SK-N-DZ (cell line): Measurements from ENCODE around the gene HLCS. TPM values are rescaled to one million over a fixed set of nuclear protein-coding genes. Genes with fewer than 3 reads are reported as not detected.
"Not testable (repeated sequence)": the region's sequence is repeated elsewhere in the genome, so short reads cannot be mapped to it uniquely, and the experiment has no call there.

Experiments used
- DNase-seq: peaks from one replicate; pipeline ENCODE4 v3.0.0-alpha.2; 2015; ENCODE audit warnings: low spot score
- polyA plus RNA-seq, 2 experiments: library from polyadenylated mRNA; depleted of rRNA; stranded (reverse); fragments of >200 nt; gene quantifications; 2 replicates each; pipeline ENCODE4 v1.2.3, GENCODE V29; 2014

HLCS gene
- polyA plus RNA-seq (2014; cell fraction: cytosol; rRNA removed): 5.0 and 8.0 TPM in 2 replicates
- polyA plus RNA-seq (2014; cell fraction: nucleus; rRNA removed): 4.8 and 12.2 TPM in 2 replicates

GRCh38 chr21:36966066-36966820 is at the start of gene HLCS:
TSS of gene HLCS (minus strand) at chr21:36966669. CDS start at chr21:36966638, 31 bp downstream.
- DNase-seq: peak; percentile 49

GRCh38 chr21:37009740-37010341 is 43.4 kb upstream of the HLCS start:
- peak; percentile 79 for DNase-seq

DNA sequence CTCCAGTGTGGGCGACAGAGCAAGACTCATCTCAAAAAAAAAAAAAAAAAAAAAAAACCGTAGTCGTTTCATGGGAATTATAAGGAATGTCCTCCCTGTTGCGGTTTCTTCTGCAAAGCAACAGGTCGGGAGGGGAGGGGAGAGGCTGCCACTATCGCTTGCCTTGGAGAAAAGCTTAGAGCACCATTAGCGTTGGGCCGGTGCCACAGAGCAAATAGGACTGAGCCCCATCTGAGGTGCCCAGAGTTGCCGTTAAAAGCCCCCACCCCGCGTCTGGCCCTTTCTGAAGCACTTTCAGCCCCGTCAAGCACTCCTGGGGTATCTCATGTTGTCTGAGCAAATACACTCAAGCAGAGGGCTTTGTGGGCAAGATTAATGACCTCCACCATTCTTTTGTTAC is 42.3 kb upstream of the HLCS start:
- no peak for DNase-seq

DNA sequence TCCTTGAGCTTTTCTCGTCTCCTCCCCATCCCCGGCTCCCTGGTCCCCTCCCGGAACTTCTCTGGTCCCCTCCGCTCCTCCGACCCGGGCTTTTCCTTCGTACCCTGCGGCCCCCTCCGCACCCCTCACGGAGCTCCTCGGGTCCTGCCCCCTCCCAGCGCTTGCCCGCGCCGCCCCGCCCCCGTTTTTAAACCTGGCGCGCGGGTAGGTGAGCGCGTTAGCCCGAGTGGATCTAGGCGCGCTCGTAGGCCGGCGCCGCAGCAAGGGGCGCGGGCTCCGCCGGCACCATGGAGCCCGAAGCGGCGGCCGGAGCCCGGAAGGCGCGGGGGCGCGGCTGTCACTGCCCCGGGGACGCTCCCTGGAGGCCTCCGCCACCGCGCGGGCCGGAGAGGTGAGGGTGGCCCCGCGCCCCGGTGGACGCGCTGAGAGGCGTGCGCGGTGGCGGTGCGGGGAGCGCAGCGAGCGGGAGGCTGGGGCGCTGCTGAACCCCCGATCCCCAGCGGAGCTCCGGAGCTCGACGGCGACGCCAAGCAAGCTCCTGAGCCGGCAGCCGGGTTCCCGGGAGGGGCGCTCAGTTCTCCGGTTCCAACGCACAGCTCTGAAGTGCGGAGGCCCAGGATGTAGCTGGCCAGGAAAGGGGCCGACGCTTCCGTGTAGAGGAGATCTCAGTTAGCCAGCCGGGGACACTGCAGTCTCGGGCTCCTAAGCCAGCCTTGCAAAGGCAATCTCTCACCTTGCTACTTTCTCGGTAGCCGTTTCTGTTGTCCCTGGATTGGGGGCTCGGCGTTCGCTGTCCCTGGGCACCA is 40.2 kb upstream of the HLCS start, which contains the start of gene RIPPLY3:
TSS of gene RIPPLY3 (plus strand) at position 217 of the 806 bp plus-strand sequence. CDS start at position 288, 71 bp downstream.
- peak; percentile 22 for DNase-seq

GRCh38 chr21:37005548-37006485 is 39.3 kb upstream of the HLCS start:
- DNase-seq: no peak

- DNase-seq: not testable (repeated sequence)
These were observed 37.4 kb upstream of the HLCS start for GRCh38 chr21:37003917-37004316.

GRCh38 chr21:37002851-37003250 is 36.4 kb upstream of the HLCS start:
- DNase-seq: not testable (repeated sequence)

DNA sequence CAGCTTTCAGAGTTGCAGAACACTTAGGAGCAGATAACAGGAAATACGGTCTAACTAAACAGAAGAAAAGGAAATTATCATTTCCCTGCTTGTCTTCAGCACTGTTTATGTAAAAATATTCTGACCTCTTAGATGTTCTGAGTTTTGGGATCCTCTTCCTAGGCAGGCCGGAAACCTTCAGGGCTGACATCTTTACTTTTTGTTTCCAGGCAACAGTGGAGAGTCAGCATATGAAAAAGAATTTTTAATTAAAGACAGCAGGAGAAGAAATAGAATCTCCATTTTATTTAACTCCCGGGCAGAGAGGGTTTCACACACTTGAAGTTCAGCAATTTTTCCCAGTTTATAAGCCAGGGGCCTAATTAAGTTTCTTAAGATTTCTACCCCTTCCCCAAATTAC is 35.0 kb upstream of the HLCS start:
- no peak for DNase-seq

DNA sequence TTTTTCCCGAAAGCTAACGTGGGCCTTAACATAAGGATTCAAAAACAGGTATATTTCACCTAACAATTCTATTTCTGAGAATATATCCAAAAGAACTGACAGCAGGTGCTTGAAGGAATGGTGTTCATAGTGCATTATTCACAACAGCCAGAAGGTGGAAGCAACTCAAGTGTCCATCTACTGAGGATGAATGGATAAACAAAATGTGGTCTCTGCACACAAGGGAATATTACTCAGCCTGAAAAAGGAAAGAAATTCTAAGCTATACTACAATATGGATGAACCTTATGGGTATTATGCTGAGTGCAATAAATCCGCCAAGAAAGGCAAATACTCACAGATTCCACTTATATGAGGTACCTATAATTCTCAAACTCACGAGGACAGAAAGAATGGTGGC is 33.9 kb upstream of the HLCS start:
- no peak for DNase-seq

DNA sequence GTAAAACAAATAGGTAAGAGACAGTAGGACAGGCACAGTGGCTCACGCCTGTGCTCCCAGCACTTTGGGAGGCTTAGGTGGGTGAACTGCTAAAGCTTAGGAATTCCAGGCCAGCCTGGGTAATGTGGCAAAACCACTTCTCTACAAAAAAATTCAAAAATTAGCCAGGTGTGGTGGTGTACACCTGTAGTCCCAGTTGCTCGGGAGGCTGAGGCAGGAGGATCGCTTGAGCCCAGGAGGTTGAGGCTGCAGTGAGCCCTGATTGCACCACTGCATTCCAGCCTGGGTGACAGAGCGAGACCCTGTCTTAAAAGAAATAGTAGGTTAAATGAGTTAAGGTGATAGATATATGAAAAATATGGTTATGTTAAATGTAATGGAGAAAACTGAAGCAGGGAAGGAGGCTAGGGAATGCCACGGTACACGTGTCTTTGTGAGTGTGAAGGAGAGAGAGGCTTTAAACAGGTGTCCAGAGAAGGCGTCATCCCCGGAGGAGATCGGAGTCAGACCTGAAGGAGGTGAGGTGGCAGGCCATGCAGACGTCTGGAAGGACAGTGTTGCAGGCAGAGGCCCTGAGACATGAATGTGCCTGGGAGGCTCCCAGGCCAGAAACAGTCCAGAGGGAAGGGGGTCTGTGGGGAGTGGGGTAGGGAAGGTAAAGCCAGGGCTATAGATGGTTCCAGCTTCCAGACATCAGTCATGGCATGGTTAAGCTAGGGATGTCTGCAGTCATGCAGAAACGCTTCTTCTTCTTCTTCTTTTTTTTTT is 32.8 kb upstream of the HLCS start:
- no peak for DNase-seq

DNA sequence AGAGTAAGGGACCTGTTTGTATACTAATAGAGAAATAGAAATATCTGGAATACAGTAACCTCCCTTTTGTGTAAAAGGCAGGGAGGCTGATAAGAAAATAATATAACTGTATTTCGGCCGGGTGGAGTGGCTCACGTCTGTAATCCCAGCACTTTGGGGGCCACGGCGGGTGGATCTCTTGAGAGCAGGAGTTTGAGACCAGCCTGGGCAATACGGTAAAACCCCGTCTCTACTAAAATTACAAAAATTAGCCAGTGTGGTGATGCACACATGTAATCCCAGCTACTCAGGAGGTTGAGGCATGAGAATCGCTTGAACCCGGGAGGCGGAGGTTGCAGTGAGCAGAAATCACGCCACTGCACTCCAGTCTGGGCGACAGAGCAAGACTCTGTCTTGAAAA is 28.8 kb upstream of the HLCS start:
- DNase-seq: not testable (repeated sequence)

DNA sequence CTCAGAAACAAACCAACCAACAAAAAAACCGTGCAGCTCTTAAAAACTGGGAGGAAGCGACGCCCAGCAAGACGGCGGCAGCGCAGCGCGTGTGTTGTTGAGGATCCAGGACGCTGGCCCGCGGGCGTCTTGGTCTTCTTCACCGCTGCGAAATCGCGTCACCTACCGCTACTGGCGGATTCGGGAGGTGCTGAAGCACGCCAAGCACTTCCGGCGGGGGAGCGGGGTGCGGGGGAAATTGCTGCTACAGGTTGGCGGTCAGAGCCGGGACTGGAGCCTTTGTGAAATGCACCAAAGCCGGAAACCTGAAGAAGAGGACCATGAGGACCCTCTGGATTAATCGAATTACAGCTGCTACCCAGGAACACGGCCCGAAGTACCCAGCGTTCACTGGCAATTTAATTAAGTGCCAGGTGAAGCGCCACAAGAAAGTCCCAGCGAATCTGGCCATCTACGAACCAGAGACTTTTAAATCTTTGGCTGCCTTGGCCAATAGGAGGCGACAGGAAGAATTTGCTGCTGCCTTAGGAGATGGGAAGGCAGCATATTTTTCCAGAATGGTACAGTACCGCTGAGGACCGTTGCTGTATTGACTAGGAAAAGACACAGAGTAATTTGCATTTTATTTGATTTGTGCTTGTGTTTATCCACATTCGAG is 28.2 kb upstream of the HLCS start:
- no peak for DNase-seq

DNA sequence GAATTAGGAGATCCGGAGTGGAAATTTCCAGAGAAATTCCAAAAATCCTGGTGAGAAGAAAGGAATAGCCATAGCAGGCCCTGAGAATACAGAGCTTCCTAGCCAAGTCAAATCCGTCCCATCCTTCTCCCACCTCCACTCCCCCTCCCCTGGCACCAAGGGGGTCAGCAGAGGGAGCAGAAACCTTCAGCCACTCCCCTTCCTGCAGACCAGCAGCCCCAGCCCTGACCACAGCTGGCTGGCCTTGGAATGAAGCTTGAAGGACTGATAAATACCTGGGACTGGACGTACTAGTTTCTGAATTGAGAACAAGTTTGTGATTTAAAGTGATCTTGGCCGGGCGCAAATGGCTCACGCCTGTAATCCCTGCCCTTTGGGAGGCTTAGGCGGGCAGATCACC is 26.2 kb upstream of the HLCS start:
- no peak for DNase-seq

DNA sequence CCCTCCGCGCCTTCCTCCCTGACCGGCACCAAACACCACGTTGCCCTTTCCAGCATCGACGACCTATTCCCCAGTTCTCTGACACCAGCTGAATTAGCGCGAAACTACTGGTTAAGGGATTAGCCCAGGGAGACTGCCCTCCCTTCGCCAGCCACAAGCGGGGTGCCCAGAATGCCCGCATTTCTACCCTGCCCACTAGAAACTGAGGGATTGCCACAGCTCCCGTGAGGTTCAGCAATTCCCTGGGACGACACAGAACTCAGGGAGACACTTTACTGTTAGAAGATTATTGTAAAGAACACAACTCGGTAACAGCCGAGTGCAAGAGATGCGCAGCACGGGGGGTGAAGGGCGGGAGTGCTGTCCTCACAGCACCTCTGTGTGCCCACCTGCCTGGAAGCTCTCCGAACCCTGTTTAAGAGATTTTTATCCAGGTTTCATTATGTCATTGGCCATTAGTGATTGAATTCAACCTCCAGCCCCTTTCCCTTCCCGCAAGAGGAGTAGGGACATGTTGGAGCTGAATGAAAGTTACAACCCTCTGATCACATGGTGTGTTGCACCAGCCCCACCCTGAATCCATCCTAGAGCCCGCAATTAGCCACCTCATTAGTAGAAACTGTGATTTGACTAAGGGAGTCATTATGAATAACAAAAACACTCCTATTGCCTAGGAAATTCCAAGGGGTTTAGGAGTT is 24.2 kb upstream of the HLCS start:
- DNase-seq: no peak

DNA sequence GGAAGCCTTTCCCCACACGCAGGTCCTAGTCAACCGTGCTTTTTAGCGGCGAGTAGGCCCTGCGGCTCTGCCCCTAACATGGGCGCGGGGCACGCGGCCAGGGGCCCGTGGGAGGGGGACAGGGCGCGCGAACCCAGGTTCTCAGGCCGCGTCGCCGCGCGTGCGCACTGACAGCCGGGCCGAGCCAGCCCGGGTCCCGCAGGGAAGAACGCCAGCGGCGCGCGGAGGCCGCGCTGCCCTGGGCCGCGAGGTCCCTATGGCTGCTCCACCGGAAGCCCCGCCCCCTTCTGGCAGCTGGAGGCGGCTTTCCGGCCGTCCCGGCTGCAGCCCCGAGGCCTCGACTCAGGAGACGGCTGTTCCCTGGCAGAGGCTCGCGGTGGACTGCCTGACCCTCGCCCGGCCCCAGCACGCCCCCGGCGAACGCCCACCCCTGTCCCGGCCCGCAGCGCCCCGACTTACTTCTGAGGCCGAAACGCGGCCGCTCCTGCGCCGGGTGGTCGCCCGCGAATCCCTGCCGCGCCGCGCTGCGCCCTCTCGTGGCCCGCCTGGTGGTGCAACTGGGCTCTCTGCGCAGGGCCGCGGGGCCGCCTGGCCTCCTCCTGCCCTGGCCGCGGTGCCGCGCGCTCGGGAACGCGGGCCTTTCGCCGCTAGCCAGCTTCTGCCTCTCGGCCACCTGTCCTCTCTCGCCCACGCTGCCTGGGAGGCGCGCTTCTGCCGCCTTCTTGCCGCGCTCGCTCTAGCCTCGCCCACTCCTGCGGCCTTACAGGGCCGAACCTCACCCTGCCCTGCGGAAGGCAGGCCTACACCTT is 23.4 kb upstream of the HLCS start:
- DNase-seq: peak; percentile 88

- DNase-seq: not testable (repeated sequence)
These were observed 22.8 kb upstream of the HLCS start for GRCh38 chr21:36989199-36989698.

- no peak for DNase-seq
These were observed 22.1 kb upstream of the HLCS start for GRCh38 chr21:36988536-36988935.

GRCh38 chr21:36987845-36988244 is 21.4 kb upstream of the HLCS start:
- DNase-seq: no peak
